Fibroblast of lung (primary cell): ENCODE data around the gene KCNJ6. TPM values are rescaled to one million over a fixed set of nuclear protein-coding genes. Genes with fewer than 3 reads are reported as not detected.

Experiments
- DNase-seq, 2 donors: peaks; one replicate each; pipeline versions ENCODE4 v3.0.0 to v3.0.0-alpha.2; 2010; ENCODE audit warnings: low read depth in 2 of 2
- H2AFZ ChIP-seq: 2 replicates; pipeline ENCODE4 v1.5.1; 2012; ENCODE audit warnings: low read length, control low read depth, inconsistent platforms
- H3K27ac ChIP-seq: 2 replicates; pipeline ENCODE4 v1.5.1; 2011; ENCODE audit warnings: low read length, control low read depth; ENCODE audit not compliant: insufficient read depth
- H3K27me3 ChIP-seq: 2 replicates; pipeline ENCODE4 v1.5.1; 2011; ENCODE audit warnings: mild to moderate bottlenecking, low read length; ENCODE audit not compliant: control insufficient read depth, insufficient read depth
- H3K36me3 ChIP-seq: 2 replicates; pipeline ENCODE4 v1.5.1; 2011; ENCODE audit warnings: low read length; ENCODE audit not compliant: control insufficient read depth, insufficient read depth
- H3K4me1 ChIP-seq: 2 replicates; pipeline ENCODE4 v1.5.1; 2011; ENCODE audit warnings: low read length; ENCODE audit not compliant: control insufficient read depth, insufficient read depth; ENCODE audit errors: extremely low read depth
- H3K4me2 ChIP-seq: 2 replicates; pipeline ENCODE4 v1.5.1; 2011; ENCODE audit warnings: low read length, control low read depth; ENCODE audit not compliant: insufficient read depth; ENCODE audit errors: extremely low read depth
- H3K4me3 ChIP-seq, 4 experiments: fragments of 200-600 bp in 1 of 4; sonication (generic) in 1 of 4; replicated peaks in 1 of 4; 2 replicates each; pipeline ENCODE4 v1.5.1; 2011 to 2016; ENCODE audit warnings: low read length in 4 of 4, low read depth in 3 of 4, mild to moderate bottlenecking in 3 of 4, control low read depth in 2 of 4, inconsistent platforms in 1 of 4, mixed read lengths in 1 of 4; ENCODE audit not compliant: insufficient read depth in 1 of 4; ENCODE audit errors: control extremely low read depth in 1 of 4
- H3K79me2 ChIP-seq: 2 replicates; pipeline ENCODE4 v1.5.1; 2012; ENCODE audit warnings: mild to moderate bottlenecking, low read length, inconsistent platforms; ENCODE audit not compliant: control insufficient read depth, insufficient read depth
- H3K9ac ChIP-seq: 2 replicates; pipeline ENCODE4 v1.5.1; 2011; ENCODE audit warnings: mild to moderate bottlenecking, low read length, control low read depth; ENCODE audit not compliant: insufficient read depth
- H3K9me3 ChIP-seq: 2 replicates; pipeline ENCODE4 v1.5.1; 2012; ENCODE audit warnings: low read depth, low read length; ENCODE audit not compliant: control insufficient read depth, insufficient read depth
- H4K20me1 ChIP-seq: 2 replicates; pipeline ENCODE4 v1.5.1; 2011; ENCODE audit warnings: low read length; ENCODE audit not compliant: control insufficient read depth, insufficient read depth; ENCODE audit errors: extremely low read depth
- EZH2 ChIP-seq: IDR thresholded peaks from 2 replicates; pipeline ENCODE4 v1.5.1; 2012; ENCODE audit warnings: low read length, control low read depth, mild to moderate bottlenecking; ENCODE audit errors: missing control alignments
- polyA plus RNA-seq, 2 donors: library from polyadenylated mRNA; depleted of rRNA in 1 of 2; stranded (reverse) in 1 of 2; unstranded in 1 of 2; fragments of >200 nt; gene quantifications; 2 replicates each; pipeline ENCODE4 v1.2.1, GENCODE V29; 2011 to 2012; ENCODE audit warnings: missing spikeins in 1 of 2
- total RNA-seq: library from RNA; depleted of rRNA; stranded (reverse); fragments of >200 nt; gene quantifications from 2 replicates; pipeline ENCODE4 v1.2.1, GENCODE V29; 2014
- TF ChIP-seq, protein P1 (sequence below), 2 donors: IDR thresholded peaks in 1 of 2; conservative IDR thresholded peaks in 1 of 2; 1 replicate in 1 of 2; 2 replicates in 1 of 2; pipeline ENCODE4 v1.5.1; 2011 to 2012; ENCODE audit warnings: low read length in 2 of 2, control low read depth in 1 of 2, inconsistent platforms in 1 of 2, low read depth in 1 of 2, mild to moderate bottlenecking in 1 of 2

The KCNJ6 gene
- total and polyA plus RNA-seq, 2 donors (not counting 1 experiment from before 2014, with no cell fraction given), result under 0.01 to 7.6 TPM

DNA sequence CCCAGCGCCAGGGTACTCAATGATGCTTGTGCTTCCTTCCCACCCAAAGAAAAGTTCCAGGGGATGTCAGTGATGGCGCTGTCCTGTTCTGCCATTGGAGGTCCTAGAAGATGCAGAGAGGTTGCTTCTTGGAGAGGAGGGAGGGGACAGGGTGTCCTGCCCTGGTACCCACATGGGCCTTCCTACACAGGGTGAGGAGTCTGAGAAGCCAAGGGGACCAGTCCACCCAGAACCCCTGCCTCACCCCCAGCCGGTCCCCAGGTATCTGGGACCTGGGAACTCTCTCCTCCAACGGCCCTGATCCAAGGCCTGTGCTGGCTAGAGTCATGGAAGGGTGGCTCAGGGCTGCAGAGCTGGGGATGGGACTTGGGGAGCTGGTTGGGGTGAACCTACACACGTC lies 259.4 kb downstream of the KCNJ6 start:
- Histone ChIP-seq H3K9ac (no peak overlapping the region), H3K4me2 (no peak overlapping the region), H3K4me3 (no peak overlapping the region), H3K36me3 (no peaks in the 10 kb centered on the region), H3K27ac (no peak overlapping the region), H3K27me3 (no peaks in the 10 kb centered on the region), H3K9me3 (no peaks in the 10 kb centered on the region), H3K4me1 (peaks cover 4% of the 10 kb centered on the region), H4K20me1 (no peaks in the 10 kb centered on the region), H2AFZ (no peak overlapping the region), H3K79me2 (no peaks in the 10 kb centered on the region)
- TF ChIP-seq EZH2, result no peak
- TF ChIP-seq, protein P1, sequence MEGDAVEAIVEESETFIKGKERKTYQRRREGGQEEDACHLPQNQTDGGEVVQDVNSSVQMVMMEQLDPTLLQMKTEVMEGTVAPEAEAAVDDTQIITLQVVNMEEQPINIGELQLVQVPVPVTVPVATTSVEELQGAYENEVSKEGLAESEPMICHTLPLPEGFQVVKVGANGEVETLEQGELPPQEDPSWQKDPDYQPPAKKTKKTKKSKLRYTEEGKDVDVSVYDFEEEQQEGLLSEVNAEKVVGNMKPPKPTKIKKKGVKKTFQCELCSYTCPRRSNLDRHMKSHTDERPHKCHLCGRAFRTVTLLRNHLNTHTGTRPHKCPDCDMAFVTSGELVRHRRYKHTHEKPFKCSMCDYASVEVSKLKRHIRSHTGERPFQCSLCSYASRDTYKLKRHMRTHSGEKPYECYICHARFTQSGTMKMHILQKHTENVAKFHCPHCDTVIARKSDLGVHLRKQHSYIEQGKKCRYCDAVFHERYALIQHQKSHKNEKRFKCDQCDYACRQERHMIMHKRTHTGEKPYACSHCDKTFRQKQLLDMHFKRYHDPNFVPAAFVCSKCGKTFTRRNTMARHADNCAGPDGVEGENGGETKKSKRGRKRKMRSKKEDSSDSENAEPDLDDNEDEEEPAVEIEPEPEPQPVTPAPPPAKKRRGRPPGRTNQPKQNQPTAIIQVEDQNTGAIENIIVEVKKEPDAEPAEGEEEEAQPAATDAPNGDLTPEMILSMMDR (conservative IDR thresholded peaks at IDR 0.05 in 1 of 2, IDR thresholded peaks at IDR 0.05 in 1 of 2; ENCODE audit: low read depth in 1 of 2, low read length in 2 of 2), result no peak
- DNase-seq, result no peak

GRCh38 chr21:37655611-37656300 lies 260.5 kb downstream of the KCNJ6 start:
- TF ChIP-seq, protein P1 (conservative IDR thresholded peaks at IDR 0.05 in 1 of 2, IDR thresholded peaks at IDR 0.05 in 1 of 2; ENCODE audit: low read depth in 1 of 2, low read length in 2 of 2), result no peak
- no peak for TF ChIP-seq EZH2
- Histone ChIP-seq H3K79me2 (no peaks in the 10 kb centered on the region), H3K27me3 (no peaks in the 10 kb centered on the region), H3K4me1 (peaks cover 4% of the 10 kb centered on the region), H4K20me1 (no peaks in the 10 kb centered on the region), H3K9ac (no peak overlapping the region), H3K4me2 (no peak overlapping the region), H3K4me3 (no peak overlapping the region), H3K9me3 (no peaks in the 10 kb centered on the region), H3K27ac (no peak overlapping the region), H2AFZ (no peak overlapping the region), H3K36me3 (no peaks in the 10 kb centered on the region)
- DNase-seq, result no peak

- Histone ChIP-seq H3K4me1 (peaks cover 4% of the 10 kb centered on the region), H3K36me3 (no peaks in the 10 kb centered on the region), H2AFZ (no peak overlapping the region), H3K9me3 (no peaks in the 10 kb centered on the region), H3K4me3 (no peak overlapping the region), H4K20me1 (no peaks in the 10 kb centered on the region), H3K79me2 (no peaks in the 10 kb centered on the region), H3K4me2 (no peak overlapping the region), H3K27ac (no peak overlapping the region), H3K27me3 (no peaks in the 10 kb centered on the region), H3K9ac (no peak overlapping the region)
- no peak for TF ChIP-seq EZH2
- TF ChIP-seq, protein P1 (conservative IDR thresholded peaks at IDR 0.05 in 1 of 2, IDR thresholded peaks at IDR 0.05 in 1 of 2; ENCODE audit: low read depth in 1 of 2, low read length in 2 of 2), result no peak
- no peak for DNase-seq
These were observed 261.7 kb downstream of the KCNJ6 start for GRCh38 chr21:37654596-37654995.
